SK-MEL-5 (cell line): ENCODE data around the gene H2BW2. TPM values are rescaled to one million over a fixed set of nuclear protein-coding genes. Genes with fewer than 3 reads are reported as not detected.
"Not testable (repeated sequence)": the region's sequence is repeated elsewhere in the genome, so short reads cannot be mapped to it uniquely, and the experiment has no call there.

ENCODE experiments used
- DNase-seq: peaks from one replicate; pipeline ENCODE4 v3.0.0-alpha.2; 2016; ENCODE audit warnings: low read depth, low spot score
- in situ Hi-C: cut with HindIII; loops from 2 replicates; pipeline ENCODE4 v1.10.0; 2016; ENCODE audit warnings: low sequenced_read_pairs, high pct_unique_total_duplicates, low pct_unique_long_range_greater_than_20kb
- polyA plus RNA-seq, 2 experiments: library from polyadenylated mRNA; depleted of rRNA; stranded (reverse); fragments of >200 nt; gene quantifications; 2 replicates each; pipeline ENCODE4 v1.2.3, GENCODE V29; 2015
- total RNA-seq: library from RNA; depleted of rRNA; stranded (reverse); fragments of >200 nt; shearing (Covaris generic); gene quantifications from 2 replicates; pipeline ENCODE4 v1.2.3, GENCODE V29; 2014; rRNA removed

The H2BW2 gene
- not detected in 2 replicates for total RNA-seq
- polyA plus RNA-seq (2015; cell fraction: cytosol; rRNA removed), result not detected in 2 replicates
- polyA plus RNA-seq (2015; cell fraction: nucleus; rRNA removed), result not detected in 2 replicates

- no peak for DNase-seq
- in situ Hi-C loops, result no loop called here
These were observed at the start of gene H2BW2 for GRCh38 chrX:104039689-104040505. Gene H2BW2 (plus strand): TSS chrX:104039956. CDS start chrX:104039995, 39 bp downstream.

- in situ Hi-C loops, result no loop called here
- DNase-seq, result no peak
These were observed 40.5 kb upstream of the H2BW2 start for GRCh38 chrX:103999234-103999633.

- in situ Hi-C loops, result no loop called here
- DNase-seq, result no peak
These were observed 30.9 kb upstream of the H2BW2 start for GRCh38 chrX:104008831-104009230.

GRCh38 chrX:104013158-104013557 is 26.6 kb upstream of the H2BW2 start:
- no peak for DNase-seq
- in situ Hi-C loops, result no loop called here

GRCh38 chrX:104013606-104014005 is 26.1 kb upstream of the H2BW2 start, which contains the start of gene H2BW1:
Gene H2BW1 (minus strand): TSS chrX:104013708. CDS start chrX:104013576, 132 bp downstream.
- in situ Hi-C loops, result no loop called here
- DNase-seq, result no peak

GRCh38 chrX:104015576-104015975 is 24.2 kb upstream of the H2BW2 start:
- in situ Hi-C loops, DNase-seq: not testable (repeated sequence)

- no peak for DNase-seq
- in situ Hi-C loops, result no loop called here
These were observed 21.6 kb upstream of the H2BW2 start for GRCh38 chrX:104018126-104018525.

- DNase-seq, result no peak
- in situ Hi-C loops, result no loop called here
These were observed 1.2 kb downstream of the H2BW2 start for GRCh38 chrX:104041003-104041402.

GRCh38 chrX:104045642-104046041 is 5.9 kb downstream of the H2BW2 start:
- no peak for DNase-seq
- in situ Hi-C loops, result no loop called here

- DNase-seq, result no peak
- in situ Hi-C loops, result no loop called here
These were observed 7.4 kb downstream of the H2BW2 start for GRCh38 chrX:104047171-104047570.

- DNase-seq, in situ Hi-C loops: not testable (repeated sequence)
These were observed 15.2 kb downstream of the H2BW2 start for GRCh38 chrX:104054956-104055355.

- DNase-seq, in situ Hi-C loops: not testable (repeated sequence)
These were observed 22.9 kb downstream of the H2BW2 start for GRCh38 chrX:104062636-104063035.

- DNase-seq, in situ Hi-C loops: not testable (repeated sequence)
These were observed 36.2 kb downstream of the H2BW2 start, which contains the start of gene TMSB15C for GRCh38 chrX:104075778-104076445. Gene TMSB15C (minus strand): TSS chrX:104076236.

GRCh38 chrX:104077854-104078253 is 38.1 kb downstream of the H2BW2 start:
- DNase-seq, in situ Hi-C loops: not testable (repeated sequence)

- in situ Hi-C loops, result no loop called here
These were observed 44.3 kb downstream of the H2BW2 start for GRCh38 chrX:104084063-104084462.

GRCh38 chrX:104084534-104085277 is 45.0 kb downstream of the H2BW2 start:
- in situ Hi-C loops, result no loop called here
- no peak for DNase-seq

More at GRCh38 chrX:104084063-104084462, 44.3 kb downstream of the H2BW2 start:
- no peak for DNase-seq

GRCh38 chrX:104085477-104085876 is 45.7 kb downstream of the H2BW2 start:
- in situ Hi-C loops, result no loop called here

GRCh38 chrX:104085919-104086318 is 46.2 kb downstream of the H2BW2 start:
- DNase-seq, result no peak
- in situ Hi-C loops, result no loop called here

More at GRCh38 chrX:104085477-104085876, 45.7 kb downstream of the H2BW2 start:
- DNase-seq, result no peak
